Measurements from ENCODE around the gene ZNF608.

DNA sequence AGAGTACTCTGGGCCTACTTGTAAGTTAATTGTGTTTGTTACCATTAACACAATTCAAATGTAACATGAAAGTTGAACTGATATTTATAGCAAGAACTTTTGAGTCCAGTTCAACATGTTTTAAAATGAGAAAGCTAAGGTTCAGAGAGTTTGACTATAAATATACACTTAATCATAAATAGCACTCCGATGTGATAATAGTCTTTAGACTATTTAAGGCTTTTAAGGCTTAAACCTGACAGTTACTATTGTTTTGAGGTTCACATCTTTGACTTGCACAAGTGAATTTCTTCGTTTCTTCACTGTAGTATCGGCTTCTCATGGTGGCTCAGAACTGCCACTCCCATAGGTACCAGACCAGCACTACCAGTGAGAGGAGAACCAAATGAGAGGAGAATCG is 42.4 kb downstream of the ZNF608 start:
- TF ChIP-seq POLR2AphosphoS5 (IDR thresholded peaks at IDR 0.05; ENCODE audit: low read depth, low read length): no peak
- TF ChIP-seq POLR2A (IDR thresholded peaks at IDR 0.05; ENCODE audit: low read depth, low read length): no peak
- TF ChIP-seq TAF1 (IDR thresholded peaks at IDR 0.05; ENCODE audit: low read depth, low read length): no peak

Measured in GM12891 (cell line).